Activated CD8-positive, alpha-beta T cell treated with anti-CD3 and anti-CD28 coated beads, Interleukin-2, amount 10 ng/mL, durations not matched to agents 7 days and 5 days (primary cell): ENCODE data around the gene KRT15. TPM values are rescaled to one million over a fixed set of nuclear protein-coding genes. Genes with fewer than 3 reads are reported as not detected.

Experiments
- ATAC-seq: fragments of 150-1000 bp; cut with Tn5 transposase; one replicate; pipeline ENCODE4 v1.10.0; 2021; ENCODE audit warnings: moderate library complexity
- CTCF ChIA-PET: fragments of 350-600 bp; sonication (Branson Sonifier 250); formaldehyde crosslinking; loops from one replicate; lab custom pipeline; 2021; ENCODE audit warnings: antibody characterized with exemption; lab: Charles Lee
- POLR2A ChIA-PET: fragments of 350-600 bp; sonication (Branson Sonifier 250); formaldehyde crosslinking; loops from one replicate; lab custom pipeline; 2021; ENCODE audit warnings: antibody characterized with exemption; lab: Charles Lee
- DNase-seq: peaks from one replicate; pipeline ENCODE4 v3.0.0-alpha.2; 2020
- H3K27ac Mint-ChIP-seq: one replicate; pipeline ENCODE4 v1.8.0; 2021; ENCODE audit warnings: mild to moderate bottlenecking, mixed read lengths
- H3K27me3 Mint-ChIP-seq: one replicate; pipeline ENCODE4 v1.8.0; 2021; ENCODE audit warnings: low read depth, mixed read lengths
- H3K36me3 Mint-ChIP-seq: one replicate; pipeline ENCODE4 v1.8.0; 2021; ENCODE audit warnings: low read depth, mixed read lengths
- H3K4me1 Mint-ChIP-seq: one replicate; pipeline ENCODE4 v1.8.0; 2021; ENCODE audit warnings: low read depth, mixed read lengths
- H3K4me3 Mint-ChIP-seq: one replicate; pipeline ENCODE4 v1.8.0; 2021; ENCODE audit warnings: mild to moderate bottlenecking, mixed read lengths
- H3K9me3 Mint-ChIP-seq: one replicate; pipeline ENCODE4 v1.8.0; 2022; ENCODE audit warnings: mixed read lengths; ENCODE audit not compliant: insufficient read depth
- total RNA-seq, 2 experiments: library from RNA; stranded (reverse); gene quantifications; one replicate each; pipeline ENCODE4 v1.2.3, GENCODE V29; 2021

KRT15 gene
- total RNA-seq, 2 experiments from 2014 or later: not detected

DNA sequence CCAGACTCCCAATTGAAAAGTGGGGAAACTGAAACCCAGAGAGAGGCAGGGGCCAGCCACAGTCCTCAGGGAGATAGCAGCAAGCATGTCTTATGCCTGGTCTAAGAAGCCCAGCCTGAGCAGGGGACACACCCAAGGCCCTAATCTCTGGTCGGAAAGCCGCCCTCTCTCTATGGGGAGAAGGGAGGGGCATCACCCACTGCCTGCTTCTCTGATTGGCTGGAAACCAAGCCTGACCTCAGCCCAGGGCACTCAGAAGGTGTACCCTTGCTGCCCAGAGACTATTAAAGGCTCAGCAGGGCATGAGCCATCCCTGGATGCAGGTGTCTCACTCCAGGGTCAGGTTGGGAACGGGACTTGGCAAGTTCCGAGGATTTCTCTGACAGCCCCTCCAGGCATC lies 7.6 kb downstream of the KRT15 start:
- Mint-ChIP-seq H3K9me3 (no peaks in the 10 kb centered on the region), H3K36me3 (no peaks in the 10 kb centered on the region), H3K27ac (no peak overlapping the region), H3K4me3 (no peak overlapping the region), H3K4me1 (no peaks in the 10 kb centered on the region), H3K27me3 (no peaks in the 10 kb centered on the region)
- no peak for ATAC-seq
- CTCF ChIA-PET: interaction anchor here (1.4 kb wide), 1 partner anchor 38 kb away, joined by 7 read pairs; no protein-coding TSS in a partner anchor
- POLR2A ChIA-PET: no interaction called here
- no peak for DNase-seq

- no peaks in the 10 kb centered on the region for H3K36me3 Mint-ChIP-seq
- no peaks in the 10 kb centered on the region for H3K9me3 Mint-ChIP-seq
- H3K27me3 Mint-ChIP-seq: no peaks in the 10 kb centered on the region
- H3K4me3 Mint-ChIP-seq: no peak overlapping the region
- no peaks in the 10 kb centered on the region for H3K4me1 Mint-ChIP-seq
- ChIA-PET CTCF (interaction anchor here (1.0 kb wide), 1 partner anchor 38 kb away, joined by 4 read pairs; no protein-coding TSS in a partner anchor), POLR2A (no interaction called here)
- DNase-seq (no peak), ATAC-seq (no peak)
- H3K27ac Mint-ChIP-seq: no peak overlapping the region
Observed at GRCh38 chr17:41510251-41511065, 8.2 kb downstream of the KRT15 start.

DNA sequence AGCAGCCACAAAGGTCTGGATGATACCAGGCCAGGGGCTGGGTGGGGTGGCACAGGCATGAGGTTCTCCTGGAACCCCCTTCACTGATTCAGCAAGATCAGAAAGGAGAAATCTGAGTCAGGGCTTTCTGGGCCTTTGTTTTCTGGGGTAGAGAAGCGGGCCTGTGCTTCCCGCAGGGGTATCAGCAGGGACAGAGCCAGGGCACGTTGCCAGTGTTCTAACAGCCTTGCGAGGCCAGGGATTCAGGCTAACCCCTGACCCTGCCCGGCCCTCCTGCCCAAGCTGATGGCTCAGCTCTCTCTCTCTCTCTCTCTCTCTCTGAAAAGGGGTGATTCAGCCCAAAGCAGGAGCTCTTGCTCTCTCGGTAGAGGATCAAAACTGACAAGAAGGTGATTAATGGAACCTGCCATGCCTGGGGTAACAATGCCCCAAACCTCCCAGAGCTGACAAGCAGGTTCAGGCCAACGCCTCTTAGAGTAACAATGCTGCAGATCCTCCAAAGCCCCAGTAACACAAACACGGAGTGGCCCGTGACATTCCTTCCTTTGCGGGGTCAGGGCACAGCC lies 11.3 kb downstream of the KRT15 start:
- ATAC-seq: no peak
- no peak overlapping the region for H3K4me3 Mint-ChIP-seq
- POLR2A ChIA-PET: no interaction called here
- H3K4me1 Mint-ChIP-seq: no peaks in the 10 kb centered on the region
- no peaks in the 10 kb centered on the region for H3K27me3 Mint-ChIP-seq
- H3K9me3 Mint-ChIP-seq: no peaks in the 10 kb centered on the region
- H3K36me3 Mint-ChIP-seq: no peaks in the 10 kb centered on the region
- DNase-seq: no peak
- no peak overlapping the region for H3K27ac Mint-ChIP-seq
- CTCF ChIA-PET: interaction anchor here (2.4 kb wide), 2 partner anchors 42 to 155 kb away, joined by 6 to 8 read pairs; no protein-coding TSS in a partner anchor

DNA sequence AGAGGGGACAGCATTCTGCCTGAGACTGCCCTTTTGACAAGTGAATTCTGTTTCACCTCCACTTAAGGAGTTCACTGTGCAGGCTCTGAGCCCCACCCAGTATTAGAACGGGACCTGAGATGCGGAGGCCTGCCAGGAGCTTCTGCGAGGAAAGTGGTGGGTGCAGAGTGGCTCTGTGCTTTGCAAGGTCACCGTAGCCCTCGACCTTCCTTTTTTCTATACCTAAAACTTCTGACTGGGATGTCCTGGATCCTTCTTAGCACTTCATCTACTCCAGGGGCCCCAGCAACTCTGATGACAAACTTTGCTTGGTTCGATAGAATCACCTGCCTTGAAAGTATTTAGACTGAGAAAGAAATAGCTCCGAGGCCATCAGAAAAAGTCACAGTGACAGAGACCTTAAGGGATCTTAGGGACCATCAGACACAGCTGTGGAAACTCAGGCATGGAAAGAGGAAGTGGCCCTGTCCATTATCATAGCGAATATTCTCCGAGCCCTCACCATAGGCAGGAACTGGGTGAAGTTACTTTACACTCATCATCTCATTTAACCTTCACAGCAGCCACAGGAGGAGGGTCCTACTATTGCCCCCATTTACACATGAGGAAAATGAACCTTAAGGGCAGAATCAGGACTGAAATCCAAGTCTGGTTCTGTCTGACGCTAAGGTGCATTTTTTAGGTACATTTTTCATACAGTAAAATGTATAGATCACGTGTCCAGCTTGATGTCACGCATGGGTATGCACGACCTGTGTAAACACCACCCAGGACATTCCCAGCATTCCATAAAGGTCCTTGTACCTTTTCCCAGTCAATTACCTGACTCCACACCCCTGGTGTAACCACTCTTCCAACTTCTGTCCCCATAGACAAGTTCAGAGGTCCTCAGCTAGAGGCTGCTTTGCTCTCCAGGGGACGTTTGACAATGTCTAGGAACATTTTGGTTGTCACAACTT lies 12.6 kb downstream of the KRT15 start:
- H3K27me3 Mint-ChIP-seq: no peaks in the 10 kb centered on the region
- H3K27ac Mint-ChIP-seq: no peak overlapping the region
- H3K4me3 Mint-ChIP-seq: no peak overlapping the region
- H3K36me3 Mint-ChIP-seq: no peaks in the 10 kb centered on the region
- no peak for ATAC-seq
- no peaks in the 10 kb centered on the region for H3K9me3 Mint-ChIP-seq
- ChIA-PET CTCF (interaction anchor here (1.2 to 2.4 kb wide), 4 partner anchors 43 to 159 kb away, joined by 3 to 8 read pairs (median 4); no protein-coding TSS in a partner anchor), POLR2A (no interaction called here)
- DNase-seq: no peak
- H3K4me1 Mint-ChIP-seq: no peaks in the 10 kb centered on the region

GRCh38 chr17:41505007-41505808 lies 13.5 kb downstream of the KRT15 start, which contains the start of gene KRT13:
TSS of gene KRT13 (minus strand) at chr17:41505612. CDS start at chr17:41505550, 62 bp downstream.
- ChIA-PET POLR2A (no interaction called here), CTCF (interaction anchor here (1.2 to 1.6 kb wide), 3 partner anchors 43 to 160 kb away, joined by 3 read pairs; no protein-coding TSS in a partner anchor)
- Mint-ChIP-seq H3K36me3 (no peaks in the 10 kb centered on the region), H3K4me3 (no peak within 1 kb of the TSS), H3K27me3 (no peaks in the 10 kb centered on the region), H3K27ac (no peak within 1 kb of the TSS), H3K9me3 (no peaks in the 10 kb centered on the region), H3K4me1 (no peaks in the 10 kb centered on the region)
- no peak for DNase-seq
- ATAC-seq: no peak

DNA sequence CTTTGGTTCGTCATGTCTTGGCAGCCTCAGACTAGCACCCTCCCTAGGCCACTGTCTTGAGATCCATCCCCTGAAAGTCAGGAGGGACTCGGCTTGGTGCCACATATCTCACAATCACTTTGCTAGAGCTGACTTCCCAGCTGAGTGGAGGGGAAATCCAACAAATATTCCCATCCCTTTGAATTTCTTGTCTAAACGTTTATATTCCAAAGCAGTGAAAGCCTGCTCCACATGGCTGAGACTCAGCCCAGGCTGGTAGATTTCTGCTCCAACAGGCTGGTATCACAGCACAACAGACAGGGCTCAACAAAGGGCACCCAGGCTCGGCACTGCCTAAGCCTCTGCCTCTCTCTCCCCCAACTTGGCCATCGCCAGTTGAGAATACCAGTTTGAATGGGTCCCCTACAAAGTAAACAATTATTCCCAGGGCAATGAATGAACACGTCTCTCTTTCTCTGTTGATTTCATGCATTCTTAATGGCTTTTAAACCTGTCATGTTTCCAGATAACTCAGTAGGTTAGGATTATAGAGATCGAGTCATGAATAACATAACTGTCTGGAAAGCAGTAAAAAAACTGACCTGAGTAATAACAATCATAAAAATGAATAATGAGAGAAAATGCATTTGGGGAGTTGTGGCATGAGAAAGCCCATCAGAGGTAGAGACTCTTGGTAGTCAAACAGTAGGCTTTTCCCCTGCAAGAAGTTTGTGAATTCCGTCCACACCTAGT lies 14.3 kb downstream of the KRT15 start:
- ATAC-seq (no peak), DNase-seq (no peak)
- no peaks in the 10 kb centered on the region for H3K27me3 Mint-ChIP-seq
- H3K27ac Mint-ChIP-seq: no peak overlapping the region
- no peaks in the 10 kb centered on the region for H3K4me1 Mint-ChIP-seq
- H3K9me3 Mint-ChIP-seq: no peaks in the 10 kb centered on the region
- CTCF ChIA-PET: interaction anchor here (1.6 kb wide), 1 partner anchor 44 kb away, joined by 3 read pairs; no protein-coding TSS in a partner anchor
- POLR2A ChIA-PET: interaction anchor here (1.6 kb wide), 1 partner anchor 184 kb away, joined by 3 read pairs; the partner anchor contains the start of gene EIF1
- H3K4me3 Mint-ChIP-seq: no peak overlapping the region
- no peaks in the 10 kb centered on the region for H3K36me3 Mint-ChIP-seq

GRCh38 chr17:41503202-41503601 lies 15.5 kb downstream of the KRT15 start:
- POLR2A ChIA-PET: interaction anchor here (1.6 kb wide), 1 partner anchor 185 kb away, joined by 3 read pairs; the partner anchor contains the start of gene EIF1
- Mint-ChIP-seq H3K4me3 (no peak overlapping the region), H3K9me3 (no peaks in the 10 kb centered on the region), H3K4me1 (no peaks in the 10 kb centered on the region), H3K27ac (no peak overlapping the region), H3K36me3 (no peaks in the 10 kb centered on the region), H3K27me3 (no peaks in the 10 kb centered on the region)
- CTCF ChIA-PET: interaction anchor here (1.6 kb wide), 1 partner anchor 45 kb away, joined by 3 read pairs; no protein-coding TSS in a partner anchor
- ATAC-seq (no peak), DNase-seq (no peak)

DNA sequence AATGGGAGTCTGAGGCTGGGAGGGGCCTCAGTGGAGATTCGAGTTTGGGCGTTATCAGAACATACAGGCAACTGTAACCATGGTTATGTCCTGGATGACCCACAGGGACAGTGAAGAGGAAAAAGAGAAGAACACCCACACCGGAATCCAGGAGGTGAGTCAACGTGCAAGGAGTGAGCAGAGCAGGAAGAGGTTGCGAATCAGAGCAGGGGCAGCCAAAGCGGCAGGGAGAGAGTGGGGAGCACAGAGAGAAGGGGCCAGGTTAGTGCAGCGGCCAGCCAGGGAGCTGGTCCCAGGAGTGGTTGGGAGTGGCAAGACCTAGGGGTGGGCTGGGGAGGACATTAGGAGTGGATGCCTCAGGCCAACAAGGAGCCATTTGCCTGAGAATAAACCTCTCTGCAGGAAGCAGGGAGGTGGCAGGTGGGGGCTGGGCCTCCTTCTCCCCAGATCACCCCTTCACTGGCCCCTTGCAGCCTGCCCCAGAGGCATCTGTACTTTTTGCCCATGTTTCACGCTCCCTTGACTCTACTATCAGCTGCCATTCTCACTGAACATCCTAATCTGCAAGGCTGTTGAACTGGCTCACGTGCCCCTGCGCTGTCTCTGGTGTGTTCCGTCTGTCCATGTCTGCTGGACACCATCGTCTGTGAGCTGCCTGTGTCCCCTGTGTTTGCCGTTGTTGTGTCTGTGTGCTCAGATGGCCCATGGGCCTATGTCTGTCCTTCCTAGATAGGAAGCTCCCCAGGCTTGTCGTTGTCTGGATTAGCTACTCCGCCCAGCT lies 18.4 kb downstream of the KRT15 start:
- ChIA-PET CTCF (interaction anchor here (1.0 kb wide), 1 partner anchor 12 kb away, joined by 3 read pairs; no protein-coding TSS in a partner anchor), POLR2A (no interaction called here)
- DNase-seq: no peak
- no peak for ATAC-seq
- H3K9me3 Mint-ChIP-seq: no peaks in the 10 kb centered on the region
- no peaks in the 10 kb centered on the region for H3K27me3 Mint-ChIP-seq
- no peaks in the 10 kb centered on the region for H3K36me3 Mint-ChIP-seq
- peaks cover 11% of the 10 kb centered on the region for H3K4me1 Mint-ChIP-seq
- H3K27ac Mint-ChIP-seq: no peak overlapping the region
- no peak overlapping the region for H3K4me3 Mint-ChIP-seq

DNA sequence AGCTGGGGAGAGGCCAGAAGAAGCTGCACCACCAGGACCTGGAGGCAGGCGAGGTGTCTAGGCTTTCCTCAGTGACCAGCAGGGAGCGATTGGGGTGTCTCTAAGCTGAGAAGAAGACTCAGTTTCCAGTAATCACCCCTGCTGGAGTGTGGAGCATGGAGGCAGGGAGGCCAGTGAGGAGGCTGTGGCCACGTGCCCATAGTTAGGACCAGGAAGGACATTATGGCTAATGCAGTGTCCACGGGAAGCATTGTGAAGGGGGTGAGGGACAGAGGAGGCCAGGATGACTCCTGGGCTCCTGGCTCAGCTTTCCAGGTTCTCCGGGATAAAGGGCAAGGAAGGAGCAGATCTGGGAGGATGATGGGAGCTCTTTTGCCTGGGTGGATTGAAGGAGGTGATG lies 19.0 kb downstream of the KRT15 start:
- DNase-seq (no peak), ATAC-seq (no peak)
- peaks cover 11% of the 10 kb centered on the region for H3K4me1 Mint-ChIP-seq
- no peaks in the 10 kb centered on the region for H3K36me3 Mint-ChIP-seq
- H3K27me3 Mint-ChIP-seq: no peaks in the 10 kb centered on the region
- H3K27ac Mint-ChIP-seq: no peak overlapping the region
- ChIA-PET POLR2A (no interaction called here), CTCF (no interaction called here)
- no peak overlapping the region for H3K4me3 Mint-ChIP-seq
- H3K9me3 Mint-ChIP-seq: no peaks in the 10 kb centered on the region

GRCh38 chr17:41498276-41498675 lies 20.4 kb downstream of the KRT15 start:
- Mint-ChIP-seq H3K27ac (no peak overlapping the region), H3K4me1 (peaks cover 11% of the 10 kb centered on the region), H3K27me3 (no peaks in the 10 kb centered on the region), H3K9me3 (no peaks in the 10 kb centered on the region), H3K36me3 (no peaks in the 10 kb centered on the region), H3K4me3 (no peak overlapping the region)
- DNase-seq (no peak), ATAC-seq (no peak)
- ChIA-PET POLR2A (no interaction called here), CTCF (interaction anchor here (0.9 to 1.7 kb wide), 5 partner anchors 51 to 176 kb away, joined by 3 to 7 read pairs (median 3); no protein-coding TSS in a partner anchor)
